ENCODE measurements around the gene ENDOV.

ENDOV gene

DNA sequence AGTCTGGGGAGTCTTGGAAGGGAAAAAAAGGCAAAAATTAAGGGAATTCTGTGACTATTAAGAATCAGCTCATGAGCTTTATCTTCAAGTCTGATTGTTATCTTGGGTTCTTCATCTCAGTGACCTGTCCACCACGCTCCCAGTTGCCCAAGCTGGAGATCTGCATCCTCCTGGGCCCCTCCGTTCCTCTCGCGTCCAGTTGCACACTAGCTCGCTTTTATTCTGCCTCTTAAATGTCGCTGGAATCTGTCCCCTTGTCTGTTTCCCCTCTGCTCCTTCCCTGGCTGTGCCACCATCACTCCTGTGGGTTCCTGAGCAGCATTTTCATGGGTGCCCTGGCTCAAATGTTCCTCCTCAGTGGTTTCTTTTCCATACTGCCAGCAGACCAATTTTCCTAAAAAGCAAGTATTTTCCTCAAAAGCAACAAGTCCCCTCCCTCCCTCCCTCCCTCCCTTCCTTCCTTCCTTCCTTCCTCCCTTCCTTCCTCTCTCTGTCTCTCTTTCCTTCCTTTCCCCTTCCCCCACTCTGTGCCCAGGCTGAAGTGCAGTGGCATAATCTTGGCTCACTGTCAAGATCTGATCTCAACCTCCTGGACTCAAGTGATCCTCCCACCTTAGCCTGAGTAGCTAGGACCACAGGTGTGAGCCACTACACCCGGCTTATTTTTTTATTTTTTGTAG, 1.4 kb downstream of the ENDOV start:
- DNase-seq (ENCODE audit: low spot score) = no peak

DNA sequence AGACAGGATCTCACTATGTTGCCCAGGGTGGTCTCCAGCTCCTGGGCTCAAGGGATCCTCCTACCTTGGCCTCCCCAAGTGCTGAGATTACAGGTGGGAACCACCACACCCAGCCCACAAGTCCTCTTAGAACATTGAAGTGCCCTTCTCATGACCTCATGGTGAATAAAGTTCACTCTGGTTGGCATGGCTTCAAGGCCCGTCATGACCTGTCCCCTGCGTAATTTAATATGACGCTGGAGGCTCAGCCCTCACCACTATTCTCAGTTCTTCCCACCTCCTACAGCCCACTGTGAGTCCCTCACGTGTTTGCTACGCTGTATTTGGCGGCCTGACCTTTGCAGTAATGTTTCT, 1.9 kb downstream of the ENDOV start:
- no peak for DNase-seq (ENCODE audit: low spot score)

DNA sequence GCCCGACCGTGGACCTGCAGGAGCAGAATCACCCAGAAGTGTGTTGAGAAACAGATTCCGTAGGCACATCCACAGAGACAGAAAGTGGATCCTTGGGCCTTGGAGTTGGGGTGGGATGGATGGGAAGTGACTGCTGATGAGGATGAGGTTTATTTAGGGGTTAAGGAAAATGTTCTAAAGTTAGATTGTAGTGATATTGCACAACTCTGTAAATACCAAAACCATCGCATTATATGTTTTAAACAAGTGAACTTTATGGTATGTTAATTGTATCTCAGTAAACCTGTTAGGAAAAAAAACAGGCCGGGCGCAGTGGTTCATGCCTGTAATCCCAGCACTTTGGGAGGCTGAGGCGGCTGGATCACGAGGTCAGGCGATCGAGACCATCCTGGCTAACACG, 3.6 kb downstream of the ENDOV start:
- no peak for DNase-seq (ENCODE audit: low spot score)

DNA sequence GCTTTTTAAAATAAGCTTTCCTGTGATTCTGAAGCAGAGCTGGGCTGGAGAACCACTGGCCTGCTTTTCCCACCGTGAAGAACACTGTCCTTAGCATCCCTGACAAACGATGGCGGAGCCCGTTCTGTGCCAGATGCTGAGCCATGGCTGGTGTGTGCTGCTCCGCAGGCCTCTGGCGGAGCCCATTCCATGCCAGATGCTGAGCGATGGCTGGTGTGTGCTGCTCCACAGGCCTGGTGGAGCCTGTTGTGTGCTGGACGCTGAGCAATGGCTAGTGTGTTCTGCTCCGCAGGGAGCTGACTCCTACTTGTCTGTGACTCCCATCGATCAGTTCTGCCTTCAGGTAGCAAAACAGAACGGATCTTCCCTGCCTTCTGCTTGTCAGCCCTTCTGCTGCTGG, 4.3 kb downstream of the ENDOV start:
- no peak for DNase-seq (ENCODE audit: low spot score)

DNA sequence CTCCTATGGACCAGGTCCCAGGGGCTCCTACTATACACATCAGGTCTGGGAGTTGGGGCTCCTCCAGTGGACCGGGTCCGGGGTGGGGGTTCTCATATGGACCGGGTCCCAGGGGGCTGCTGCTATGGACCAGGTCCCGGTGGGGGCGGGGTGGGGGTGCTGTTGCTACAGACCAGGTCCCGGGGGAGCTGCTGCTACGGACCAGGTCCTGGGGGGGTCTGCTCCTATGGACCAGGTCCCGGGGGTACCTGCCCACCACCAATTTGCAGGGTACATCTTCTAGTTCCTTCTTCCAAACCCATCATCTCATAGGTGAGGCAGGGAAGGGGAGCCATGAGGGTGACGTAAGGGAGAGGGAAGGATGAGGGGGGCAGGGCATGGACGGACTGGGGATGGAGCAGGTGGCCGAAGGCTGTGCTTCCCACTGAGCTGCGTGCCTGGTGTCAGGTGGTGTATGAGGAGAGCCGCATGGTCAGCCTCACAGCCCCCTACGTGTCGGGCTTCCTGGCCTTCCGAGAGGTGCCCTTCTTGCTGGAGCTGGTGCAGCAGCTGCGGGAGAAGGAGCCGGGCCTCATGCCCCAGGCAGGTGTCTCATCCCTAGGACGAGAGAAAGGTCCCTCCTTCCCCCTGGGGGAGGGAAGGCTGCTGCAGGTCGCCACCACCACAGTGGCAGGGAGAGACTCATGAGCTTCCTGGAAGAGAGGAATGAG, 6.6 kb downstream of the ENDOV start:
- DNase-seq (ENCODE audit: low spot score) = no peak

DNA sequence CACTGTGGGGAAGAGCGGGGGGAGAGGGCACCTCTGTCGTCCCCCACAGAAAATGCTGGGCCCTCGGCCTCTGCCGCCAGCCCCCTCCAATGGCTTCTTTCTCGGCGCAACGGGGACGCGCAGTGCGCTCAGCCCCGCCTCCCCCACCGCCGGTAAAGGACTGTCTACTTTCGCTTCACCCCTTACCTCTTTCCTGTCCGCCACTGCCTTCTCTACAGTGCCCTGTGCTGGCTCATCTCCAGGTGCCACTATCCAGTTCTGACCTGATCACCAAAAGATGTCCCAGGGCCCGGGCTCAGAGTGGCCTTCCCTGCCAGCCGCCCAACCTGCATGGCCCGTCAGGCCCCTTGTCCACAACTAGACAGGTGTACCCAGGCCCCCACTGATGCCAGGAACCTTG, 7.3 kb downstream of the ENDOV start:
- DNase-seq (ENCODE audit: low spot score) = no peak

DNA sequence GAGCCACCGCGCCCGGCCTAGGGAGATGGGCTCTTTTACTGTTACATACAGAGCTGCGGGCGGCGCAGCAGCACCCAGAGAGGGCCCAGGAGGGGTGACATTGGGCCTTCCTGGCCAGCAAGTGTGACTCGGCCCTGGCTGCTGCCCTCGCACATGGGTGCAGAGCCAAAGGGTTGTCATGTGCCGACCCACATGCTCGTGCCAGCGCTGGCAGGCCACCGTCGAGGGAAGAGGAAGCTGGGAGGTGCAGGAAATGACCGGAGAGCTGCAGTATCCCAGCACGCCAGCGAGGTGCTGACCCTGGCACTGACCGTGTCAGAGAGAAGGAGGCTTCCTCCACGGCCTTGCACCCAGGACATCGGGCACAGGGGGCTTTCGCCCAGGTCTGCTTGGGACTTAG, 8.0 kb downstream of the ENDOV start:
- no peak for DNase-seq (ENCODE audit: low spot score)

DNA sequence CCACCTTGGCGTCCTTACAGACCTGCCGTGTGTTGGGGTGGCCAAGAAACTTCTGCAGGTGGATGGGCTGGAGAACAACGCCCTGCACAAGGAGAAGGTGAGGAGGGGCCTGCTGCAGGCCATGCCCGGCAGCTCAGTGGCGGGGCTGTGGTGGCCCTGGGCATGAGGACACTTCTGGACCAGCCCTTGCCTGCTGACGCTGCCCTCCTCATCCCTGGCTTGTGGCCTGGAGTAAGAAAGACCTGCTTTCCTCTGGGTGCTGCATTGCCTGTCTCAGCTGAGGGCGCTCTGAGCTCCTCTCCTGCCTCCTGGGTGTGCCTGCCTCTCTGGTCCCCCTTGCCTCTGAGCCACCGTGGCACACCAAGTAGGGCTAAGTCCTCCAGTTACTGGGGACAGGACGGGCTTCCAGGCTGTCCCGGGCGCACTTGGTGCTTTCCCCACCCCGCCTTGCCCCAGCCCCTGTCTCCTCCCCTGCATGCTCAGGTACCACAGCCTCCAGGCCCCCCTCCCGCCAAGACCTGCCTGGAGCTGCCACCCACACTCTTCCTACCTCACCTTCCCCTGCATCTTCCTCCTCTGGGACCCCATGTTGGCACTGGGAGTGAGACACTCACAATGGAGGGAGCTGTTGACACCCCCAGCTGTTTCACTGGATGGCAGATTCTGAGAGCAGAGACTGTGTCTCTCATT, 8.7 kb downstream of the ENDOV start:
- DNase-seq (ENCODE audit: low spot score) = no peak

DNA sequence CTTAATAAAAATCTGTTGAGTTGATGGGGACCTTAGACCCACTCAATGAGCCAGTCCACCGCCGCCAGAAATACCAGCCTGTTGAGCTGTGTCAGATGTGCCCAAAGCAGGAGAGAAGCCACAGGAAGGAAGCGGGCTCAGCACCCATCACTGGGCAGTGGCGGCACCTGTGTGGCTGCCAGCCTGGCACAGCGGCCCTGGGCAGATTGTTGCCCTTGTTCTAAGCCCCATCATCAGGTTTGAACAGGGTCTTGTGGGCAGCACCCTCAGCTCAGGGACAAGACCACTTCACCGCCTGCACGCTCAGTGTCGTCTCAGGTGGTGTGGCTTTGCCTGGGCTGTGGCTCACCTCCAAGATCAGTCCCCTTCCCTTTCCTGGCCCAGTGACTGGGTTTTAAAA, 9.3 kb downstream of the ENDOV start:
- DNase-seq (ENCODE audit: low spot score) = no peak

DNA sequence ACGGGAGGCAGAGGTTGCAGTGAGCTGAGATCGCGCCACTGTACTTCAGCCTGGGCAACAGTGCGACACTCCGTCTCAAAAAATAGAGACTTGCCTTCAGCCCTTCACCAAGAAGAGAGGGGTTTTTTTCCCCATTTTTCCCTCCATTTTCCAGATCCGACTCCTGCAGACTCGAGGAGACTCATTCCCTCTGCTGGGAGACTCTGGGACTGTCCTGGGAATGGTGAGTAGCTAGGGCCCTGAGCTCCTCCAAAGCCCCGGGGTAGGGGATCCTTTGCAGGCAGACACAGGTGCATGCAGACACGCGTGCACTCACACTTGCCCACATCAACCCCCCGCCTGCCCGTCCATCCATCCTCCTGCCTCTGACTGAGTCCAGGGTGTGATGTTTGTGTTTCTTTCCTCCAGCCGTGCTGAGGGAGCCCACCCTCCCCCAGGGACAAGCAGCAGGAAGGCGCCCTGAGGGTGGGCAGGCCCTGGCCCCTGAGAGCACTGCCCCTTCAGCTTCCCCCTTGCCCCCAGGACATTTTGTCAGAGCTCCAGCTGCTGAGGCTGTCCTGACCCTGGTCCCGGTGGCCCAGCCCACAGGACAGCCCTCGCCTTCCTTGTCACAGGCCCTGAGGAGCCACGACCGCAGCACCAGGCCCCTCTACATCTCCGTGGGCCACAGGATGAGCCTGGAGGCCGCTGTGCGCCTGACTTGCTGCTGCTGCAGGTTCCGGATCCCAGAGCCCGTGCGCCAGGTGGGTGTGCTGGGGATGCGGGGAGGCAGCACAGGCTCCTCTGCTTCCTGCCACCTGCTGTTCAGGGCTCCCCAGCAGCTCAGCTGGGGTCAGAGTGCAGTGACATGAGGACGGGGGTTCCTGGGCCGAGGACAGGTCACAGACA, 10.2 kb downstream of the ENDOV start:
- no peak for DNase-seq (ENCODE audit: low spot score)

DNA sequence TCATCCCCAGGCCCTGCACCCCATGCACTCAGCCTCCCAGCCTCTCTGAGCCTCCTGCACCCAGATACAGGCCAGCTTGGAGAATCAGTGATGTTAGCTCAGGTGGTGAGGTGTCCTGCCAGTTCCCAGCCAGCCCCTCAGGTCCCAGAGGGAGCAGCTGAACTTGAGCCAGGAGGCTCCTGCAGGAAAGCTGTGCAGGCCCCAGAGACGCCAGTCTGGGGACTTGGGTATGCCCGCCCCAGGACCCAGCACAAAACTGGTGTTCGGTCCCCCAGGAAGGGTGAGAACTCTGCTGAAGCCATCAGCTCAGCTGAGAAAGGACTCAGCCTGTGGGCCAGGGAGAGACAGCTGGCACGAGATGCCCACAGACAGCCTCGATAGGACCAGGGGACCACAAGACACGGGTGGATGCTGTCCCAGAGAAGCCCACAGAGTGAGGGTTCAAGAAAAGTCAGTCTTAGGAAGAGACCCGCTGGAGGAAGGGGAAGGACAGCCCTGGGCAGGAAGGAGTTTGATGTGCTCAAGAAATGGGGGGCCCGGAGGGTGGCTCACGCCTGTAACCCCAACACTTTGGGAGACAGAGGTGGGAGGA, 11.0 kb downstream of the ENDOV start:
- no peak for DNase-seq (ENCODE audit: low spot score)

DNA sequence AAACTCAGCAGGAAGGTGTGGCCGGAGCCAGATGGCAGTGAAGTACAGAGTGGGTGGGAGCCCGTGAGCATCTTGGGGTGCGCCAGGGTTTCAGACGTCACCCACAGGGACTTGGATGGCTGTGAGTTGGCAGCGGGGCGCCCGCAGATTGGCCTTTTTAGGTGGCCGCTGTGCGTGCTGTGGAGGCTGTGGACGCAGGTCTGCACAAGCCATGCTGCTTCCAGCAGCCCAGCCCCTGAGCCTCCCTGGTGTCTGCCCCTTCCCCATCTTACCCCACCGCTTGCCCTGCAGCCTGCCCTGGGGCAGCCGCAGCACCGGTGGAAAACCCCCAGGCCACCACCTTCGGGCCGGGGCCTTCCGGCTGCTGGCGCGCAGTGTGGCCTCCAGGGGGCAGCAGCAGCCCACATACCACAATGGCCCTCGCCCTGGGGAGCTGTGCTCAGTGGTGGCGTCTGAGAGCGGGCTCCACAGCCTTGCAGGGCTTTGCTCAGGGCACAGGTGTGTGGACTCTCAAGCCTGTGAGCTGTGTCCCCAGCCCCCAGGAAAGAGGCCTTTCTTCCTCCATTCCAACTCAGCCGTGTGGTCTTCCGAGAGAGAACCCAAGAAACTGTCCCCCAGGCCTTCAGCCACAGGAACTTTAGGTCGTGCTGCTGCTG, 11.8 kb downstream of the ENDOV start:
- peak; percentile 94 for DNase-seq (ENCODE audit: low spot score)

DNA sequence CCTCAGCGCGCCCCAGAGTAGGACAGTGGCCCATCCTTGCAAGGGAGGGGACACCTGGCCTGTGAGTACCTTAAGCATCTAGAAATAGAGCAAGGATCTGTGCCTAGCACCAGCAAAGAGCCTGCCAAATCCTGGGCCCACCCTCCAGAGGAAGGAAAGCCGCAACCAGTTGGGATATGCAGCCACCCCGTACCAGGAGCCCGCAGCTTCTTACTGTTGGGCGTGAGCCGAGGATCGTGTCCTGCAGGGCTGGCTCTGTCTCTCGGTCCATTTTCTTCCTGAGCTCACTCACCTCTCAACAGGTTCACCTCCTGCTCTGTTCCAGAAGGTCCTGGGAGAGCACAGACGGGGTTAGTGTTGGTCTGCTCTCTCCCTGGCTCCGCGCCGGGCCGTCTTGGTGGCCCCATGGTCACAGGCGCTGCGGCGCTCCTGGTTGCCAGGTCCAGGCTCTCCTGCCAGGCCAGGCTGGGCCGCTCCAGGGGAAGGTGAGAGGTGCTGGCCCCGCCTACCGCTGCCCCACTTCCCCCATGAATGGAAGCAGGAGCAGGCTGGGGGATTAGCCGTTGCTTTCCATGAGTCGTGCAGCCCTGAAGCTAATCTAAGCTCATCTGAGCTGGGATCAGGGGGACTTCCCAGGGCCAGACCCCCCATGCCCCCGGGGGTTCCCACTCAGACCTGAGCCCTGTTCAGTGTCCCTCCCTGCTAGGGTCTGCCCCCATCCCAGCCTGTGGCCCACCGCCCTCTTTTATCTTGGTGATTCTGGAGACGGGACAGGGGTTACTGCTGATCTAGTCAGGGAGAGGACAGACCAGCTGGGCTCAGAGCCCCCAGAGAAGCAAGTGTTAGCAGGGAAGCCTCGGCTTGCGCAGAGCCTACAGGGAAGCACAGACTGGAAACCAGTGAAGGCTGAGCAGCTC, 12.7 kb downstream of the ENDOV start:
- no peak for DNase-seq (ENCODE audit: low spot score)

DNA sequence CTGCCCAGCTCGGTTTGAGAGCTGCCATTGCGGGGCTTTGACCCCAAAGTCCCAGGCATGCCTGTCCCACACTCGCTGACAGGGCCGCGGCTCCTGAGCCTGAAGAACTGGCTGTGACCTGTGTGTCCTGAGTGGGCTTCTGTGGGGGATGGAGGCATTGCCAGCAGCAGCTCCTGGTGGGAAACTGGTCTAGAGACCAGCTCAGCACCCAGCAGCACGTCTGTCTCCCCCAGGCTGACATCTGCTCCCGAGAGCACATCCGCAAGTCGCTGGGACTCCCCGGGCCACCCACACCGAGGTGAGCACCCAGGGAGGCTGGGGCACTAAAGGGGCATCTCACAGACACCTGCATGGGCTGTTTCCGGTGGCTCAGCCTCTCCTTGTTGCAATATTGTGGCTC, 13.4 kb downstream of the ENDOV start:
- DNase-seq (ENCODE audit: low spot score) = no peak

DNA sequence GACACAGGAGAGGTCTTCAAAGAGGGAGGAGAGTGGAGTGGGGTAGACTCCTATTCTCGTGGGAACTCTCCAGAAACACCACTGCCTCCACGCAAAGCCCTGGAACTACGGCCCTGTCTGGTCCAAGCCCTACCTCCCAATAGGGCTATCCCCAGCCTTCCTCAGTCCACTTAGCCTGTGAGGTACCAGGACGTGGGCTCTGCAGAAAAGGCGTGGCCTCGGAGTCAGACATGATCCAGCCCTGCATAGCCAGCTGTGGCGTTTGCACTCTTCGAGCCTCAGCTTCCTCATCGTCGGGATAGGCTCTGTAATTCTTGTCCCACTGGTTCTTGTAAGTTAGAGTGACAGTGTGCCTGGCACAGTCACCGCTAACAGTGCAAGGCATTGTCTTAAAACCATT, 13.8 kb downstream of the ENDOV start:
- DNase-seq (ENCODE audit: low spot score) = no peak

DNA sequence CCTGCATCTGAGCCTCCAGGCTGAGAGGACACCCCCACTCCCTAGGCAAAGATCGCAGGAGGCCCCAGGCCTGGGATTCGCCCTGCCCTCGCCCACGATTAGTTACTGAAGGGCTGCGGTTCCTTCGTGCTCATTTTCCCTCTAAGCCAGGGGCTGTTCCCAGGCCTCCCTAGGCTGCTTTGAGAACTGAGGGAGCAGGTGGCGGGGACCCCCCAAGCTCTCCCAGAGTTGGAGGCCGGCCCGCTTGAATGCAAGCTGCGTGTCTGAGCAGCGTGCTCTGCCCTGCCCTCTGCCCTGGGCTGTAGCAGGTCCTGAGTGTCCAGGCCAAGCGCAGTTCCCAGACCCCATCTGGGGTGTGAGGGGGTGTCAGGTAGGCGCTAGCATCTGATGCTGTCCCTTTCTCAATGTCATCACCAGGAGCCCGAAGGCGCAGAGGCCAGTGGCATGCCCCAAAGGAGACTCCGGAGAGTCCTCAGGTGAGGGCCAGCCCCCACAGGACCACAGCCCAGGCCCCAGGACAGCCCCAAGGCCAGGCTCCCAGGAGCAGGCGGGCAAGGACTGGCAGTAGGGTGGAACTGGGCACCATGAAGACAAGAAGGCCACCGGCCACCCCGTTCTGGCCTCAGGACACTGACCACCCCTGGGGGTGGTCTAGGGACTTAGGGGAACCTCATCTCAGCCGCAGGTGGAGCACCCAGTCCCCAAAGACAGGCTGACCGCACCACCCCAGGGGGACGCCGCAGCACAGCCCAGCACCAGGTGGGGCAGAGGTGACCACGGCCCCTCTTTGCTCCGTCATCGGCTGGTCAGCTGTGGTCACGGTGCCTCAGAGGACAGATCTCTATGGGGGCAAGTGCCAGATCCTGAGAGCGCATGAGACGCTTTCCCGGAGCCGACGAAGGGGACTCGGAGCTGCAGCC, 14.6 kb downstream of the ENDOV start:
- DNase-seq (ENCODE audit: low spot score) = no peak

DNA sequence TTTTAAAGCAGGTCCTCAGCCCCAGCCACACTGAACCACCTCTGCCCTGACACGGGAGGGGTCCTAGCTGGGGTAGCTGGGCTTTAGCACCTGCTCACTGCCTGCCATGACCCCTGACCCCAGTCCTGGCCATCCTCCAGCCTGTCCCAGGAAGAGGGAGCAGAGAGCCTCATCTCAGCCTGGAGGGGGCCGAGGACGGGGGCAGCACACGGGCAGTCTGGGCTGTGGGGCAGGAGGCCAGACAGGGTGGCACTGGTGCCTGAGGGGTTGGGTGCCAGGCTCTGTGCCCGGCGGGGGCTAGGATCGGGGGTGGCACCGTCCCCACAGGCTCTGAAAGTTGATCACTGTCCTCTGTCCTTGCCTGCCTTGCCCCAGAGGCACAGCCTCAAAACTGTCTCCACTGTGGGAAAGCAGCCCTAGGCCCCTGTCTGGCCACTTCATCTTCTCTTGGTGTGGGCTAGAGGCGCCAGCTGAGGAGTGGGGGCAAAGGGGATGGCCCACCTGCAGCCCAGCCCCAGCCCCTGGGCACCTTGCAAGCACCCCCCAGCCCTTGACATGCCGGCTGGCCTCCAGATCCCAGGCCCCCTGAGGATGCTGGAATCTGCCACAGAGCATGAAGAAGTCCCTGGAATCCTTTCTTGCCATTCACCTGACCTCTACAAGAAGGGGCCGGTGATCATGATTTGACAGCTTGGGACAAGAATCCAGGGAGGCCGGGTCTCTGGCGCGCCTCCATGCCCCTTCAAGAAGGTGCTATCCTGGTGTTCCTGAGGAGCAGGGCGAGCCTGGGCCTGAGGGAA, 15.7 kb downstream of the ENDOV start:
- DNase-seq (ENCODE audit: low spot score) = no peak

All from AG20443 (cell line).